ENCODE results near the gene MT4. TPM values are rescaled to one million over a fixed set of nuclear protein-coding genes. Genes with fewer than 3 reads are reported as not detected.
"Not testable (repeated sequence)": the region's sequence is repeated elsewhere in the genome, so short reads cannot be mapped to it uniquely, and the experiment has no call there.

MT4 gene
- total RNA-seq, 5 donors from 2014 or later (not counting 1 experiment from before 2014, with no cell fraction given): not detected

GRCh38 chr16:56582911-56583310 is 18.0 kb downstream of the MT4 start:
- H3K36me3 Mint-ChIP-seq; ATAC-seq (replicated peaks in 1 of 4); H3K4me3 Mint-ChIP-seq; H3K27ac Mint-ChIP-seq; H3K27me3 ChIP-seq (replicated peaks in 1 of 2; ENCODE audit: control insufficient read depth in 2 of 2, extremely low read depth in 1 of 2, insufficient read depth in 2 of 2, low read length in 1 of 2); H3K27me3 Mint-ChIP-seq; H3K4me1 ChIP-seq (ENCODE audit: control insufficient read depth in 1 of 2, extremely low read depth in 1 of 2, insufficient read depth in 2 of 2, low read length in 2 of 2); H3K9me3 Mint-ChIP-seq; H3K27ac ChIP-seq (ENCODE audit: low read length); DNase-seq; H3K4me1 Mint-ChIP-seq; POLR2A ChIA-PET; H3K36me3 ChIP-seq (ENCODE audit: control insufficient read depth in 2 of 2, extremely low read depth in 1 of 2, insufficient read depth in 1 of 2, low read length in 1 of 2); H3K9me3 ChIP-seq; H3K4me3 ChIP-seq (ENCODE audit: control insufficient read depth in 1 of 2, extremely low read depth in 1 of 2, low read length in 1 of 2): not testable (repeated sequence)
- WGBS (ENCODE audit: insufficient coverage): no CpG with 5 or more reads among the region's 2 CpGs
- CTCF ChIA-PET: interaction anchor here in 1 of 2 donors (1.1 kb wide), 1 partner anchor 120 kb away, joined by 3 read pairs; no protein-coding TSS in a partner anchor

- Mint-ChIP-seq H3K27ac (no peak overlapping the region), H3K36me3 (no peaks in the 10 kb centered on the region), H3K27me3 (peaks cover 6 to 15% of the 10 kb centered on the region in 2 donors), H3K4me3 (no peak overlapping the region), H3K4me1 (no peaks in the 10 kb centered on the region), H3K9me3 (no peaks in the 10 kb centered on the region)
- no peak overlapping the region for H3K4me3 ChIP-seq (ENCODE audit: control insufficient read depth in 1 of 2, extremely low read depth in 1 of 2, low read length in 1 of 2)
- ChIA-PET CTCF (no interaction called here), POLR2A (no interaction called here)
- no peaks in the 10 kb centered on the region for H3K4me1 ChIP-seq (ENCODE audit: control insufficient read depth in 1 of 2, extremely low read depth in 1 of 2, insufficient read depth in 2 of 2, low read length in 2 of 2)
- H3K9me3 ChIP-seq: no peaks in the 10 kb centered on the region
- WGBS (ENCODE audit: insufficient coverage): 81% methylated on average over 5 of the region's 11 CpGs
- no peaks in the 10 kb centered on the region for H3K36me3 ChIP-seq (ENCODE audit: control insufficient read depth in 2 of 2, extremely low read depth in 1 of 2, insufficient read depth in 1 of 2, low read length in 1 of 2)
- ATAC-seq (replicated peaks in 1 of 4): no peak
- DNase-seq: no peak
- H3K27me3 ChIP-seq (replicated peaks in 1 of 2; ENCODE audit: control insufficient read depth in 2 of 2, extremely low read depth in 1 of 2, insufficient read depth in 2 of 2, low read length in 1 of 2): peaks cover 2 to 10% of the 10 kb centered on the region in 2 experiments
- H3K27ac ChIP-seq (ENCODE audit: low read length): no peak overlapping the region
Measured at GRCh38 chr16:56583351-56584168, 18.7 kb downstream of the MT4 start.

- no peak overlapping the region for H3K4me3 Mint-ChIP-seq
- peaks cover 0 to 5% of the 10 kb centered on the region in 2 experiments for H3K4me1 ChIP-seq (ENCODE audit: control insufficient read depth in 1 of 2, extremely low read depth in 1 of 2, insufficient read depth in 2 of 2, low read length in 2 of 2)
- WGBS (ENCODE audit: insufficient coverage): 78% methylated on average over 8 of the region's 11 CpGs
- peaks cover 0 to 4% (median 3%) of the 10 kb centered on the region in 3 donors for H3K4me1 Mint-ChIP-seq
- H3K4me3 ChIP-seq (ENCODE audit: control insufficient read depth in 1 of 2, extremely low read depth in 1 of 2, low read length in 1 of 2): no peak overlapping the region
- H3K9me3 ChIP-seq: no peaks in the 10 kb centered on the region
- H3K9me3 Mint-ChIP-seq: no peaks in the 10 kb centered on the region
- peaks cover 2 to 15% of the 10 kb centered on the region in 2 experiments for H3K27me3 ChIP-seq (replicated peaks in 1 of 2; ENCODE audit: control insufficient read depth in 2 of 2, extremely low read depth in 1 of 2, insufficient read depth in 2 of 2, low read length in 1 of 2)
- ATAC-seq (replicated peaks in 1 of 4) (no peak), DNase-seq (no peak)
- ChIA-PET POLR2A (no interaction called here), CTCF (no interaction called here)
- no peaks in the 10 kb centered on the region for H3K36me3 Mint-ChIP-seq
- H3K36me3 ChIP-seq (ENCODE audit: control insufficient read depth in 2 of 2, extremely low read depth in 1 of 2, insufficient read depth in 1 of 2, low read length in 1 of 2): no peaks in the 10 kb centered on the region
- H3K27ac ChIP-seq (ENCODE audit: low read length): no peak overlapping the region
- H3K27ac Mint-ChIP-seq: no peak overlapping the region
- H3K27me3 Mint-ChIP-seq: peaks cover 11 to 19% of the 10 kb centered on the region in 2 donors
Measured at GRCh38 chr16:56584276-56584675, 19.4 kb downstream of the MT4 start.

GRCh38 chr16:56588781-56589140 is 23.9 kb downstream of the MT4 start:
- H3K27ac Mint-ChIP-seq: no peak overlapping the region
- ATAC-seq (replicated peaks in 1 of 4): peak in 1 of 4 experiments; percentile 7
- peaks cover 0 to 2% (median 0%) of the 10 kb centered on the region in 3 donors for H3K9me3 Mint-ChIP-seq
- Histone ChIP-seq H3K4me1 (ENCODE audit: control insufficient read depth in 1 of 2, extremely low read depth in 1 of 2, insufficient read depth in 2 of 2, low read length in 2 of 2) (peaks cover 0 to 14% of the 10 kb centered on the region in 2 experiments), H3K27me3 (replicated peaks in 1 of 2; ENCODE audit: control insufficient read depth in 2 of 2, extremely low read depth in 1 of 2, insufficient read depth in 2 of 2, low read length in 1 of 2) (peaks cover 2 to 33% of the 10 kb centered on the region in 2 experiments), H3K4me3 (ENCODE audit: control insufficient read depth in 1 of 2, extremely low read depth in 1 of 2, low read length in 1 of 2) (peak overlapping the region in 1 of 2 donors; percentile 77), H3K36me3 (ENCODE audit: control insufficient read depth in 2 of 2, extremely low read depth in 1 of 2, insufficient read depth in 1 of 2, low read length in 1 of 2) (no peaks in the 10 kb centered on the region), H3K27ac (ENCODE audit: low read length) (no peak overlapping the region), H3K9me3 (no peaks in the 10 kb centered on the region)
- peaks cover 14 to 45% of the 10 kb centered on the region in 2 donors for H3K27me3 Mint-ChIP-seq
- peaks cover 10 to 14% (median 12%) of the 10 kb centered on the region in 3 donors for H3K4me1 Mint-ChIP-seq
- 47% methylated on average over 8 of the region's 9 CpGs for WGBS (ENCODE audit: insufficient coverage)
- CTCF ChIA-PET: no interaction called here
- peak overlapping the region; percentile 71 to 88 (median 76) for H3K4me3 Mint-ChIP-seq
- POLR2A ChIA-PET: no interaction called here
- no peaks in the 10 kb centered on the region for H3K36me3 Mint-ChIP-seq
- DNase-seq: no peak

GRCh38 chr16:56589141-56590039 is 24.5 kb downstream of the MT4 start, which contains the start of gene MT3:
TSS of gene MT3 (plus strand) at chr16:56589528. CDS start at chr16:56589591, 63 bp downstream.
- H3K4me1 Mint-ChIP-seq: peaks cover 10 to 14% (median 12%) of the 10 kb centered on the region in 3 donors
- peaks cover 0 to 14% of the 10 kb centered on the region in 2 experiments for H3K4me1 ChIP-seq (ENCODE audit: control insufficient read depth in 1 of 2, extremely low read depth in 1 of 2, insufficient read depth in 2 of 2, low read length in 2 of 2)
- ChIA-PET CTCF (no interaction called here), POLR2A (no interaction called here)
- DNase-seq: peak in 15 of 35 experiments; percentile 5 to 52 (median 28)
- peak within 1 kb of the TSS; percentile 71 to 88 (median 78) for H3K4me3 Mint-ChIP-seq
- H3K27ac Mint-ChIP-seq: no peak within 1 kb of the TSS
- peaks cover 2 to 31% of the 10 kb centered on the region in 2 experiments for H3K27me3 ChIP-seq (replicated peaks in 1 of 2; ENCODE audit: control insufficient read depth in 2 of 2, extremely low read depth in 1 of 2, insufficient read depth in 2 of 2, low read length in 1 of 2)
- H3K9me3 Mint-ChIP-seq: peaks cover 0 to 7% (median 0%) of the 10 kb centered on the region in 3 donors
- ATAC-seq (replicated peaks in 1 of 4): peak; percentile 82 to 90 (median 85)
- no peaks in the 10 kb centered on the region for H3K9me3 ChIP-seq
- peak within 1 kb of the TSS; percentile 52 to 77 for H3K4me3 ChIP-seq (ENCODE audit: control insufficient read depth in 1 of 2, extremely low read depth in 1 of 2, low read length in 1 of 2)
- H3K27me3 Mint-ChIP-seq: peaks cover 14 to 45% of the 10 kb centered on the region in 2 donors
- no peak within 1 kb of the TSS for H3K27ac ChIP-seq (ENCODE audit: low read length)
- WGBS (ENCODE audit: insufficient coverage): 4% methylated on average over 87 of the region's 87 CpGs
- no peaks in the 10 kb centered on the region for H3K36me3 Mint-ChIP-seq
- H3K36me3 ChIP-seq (ENCODE audit: control insufficient read depth in 2 of 2, extremely low read depth in 1 of 2, insufficient read depth in 1 of 2, low read length in 1 of 2): no peaks in the 10 kb centered on the region

- DNase-seq (no peak), ATAC-seq (replicated peaks in 1 of 4) (no peak)
- H3K27me3 Mint-ChIP-seq: peaks cover 14 to 41% of the 10 kb centered on the region in 2 donors
- H3K36me3 ChIP-seq (ENCODE audit: control insufficient read depth in 2 of 2, extremely low read depth in 1 of 2, insufficient read depth in 1 of 2, low read length in 1 of 2): no peaks in the 10 kb centered on the region
- H3K9me3 ChIP-seq: no peaks in the 10 kb centered on the region
- peaks cover 0 to 31% of the 10 kb centered on the region in 2 experiments for H3K27me3 ChIP-seq (replicated peaks in 1 of 2; ENCODE audit: control insufficient read depth in 2 of 2, extremely low read depth in 1 of 2, insufficient read depth in 2 of 2, low read length in 1 of 2)
- H3K4me3 Mint-ChIP-seq: no peak overlapping the region
- H3K4me1 Mint-ChIP-seq: peaks cover 10 to 14% (median 12%) of the 10 kb centered on the region in 3 donors
- no peak overlapping the region for H3K27ac ChIP-seq (ENCODE audit: low read length)
- H3K36me3 Mint-ChIP-seq: no peaks in the 10 kb centered on the region
- H3K4me1 ChIP-seq (ENCODE audit: control insufficient read depth in 1 of 2, extremely low read depth in 1 of 2, insufficient read depth in 2 of 2, low read length in 2 of 2): peaks cover 0 to 14% of the 10 kb centered on the region in 2 experiments
- POLR2A ChIA-PET: no interaction called here
- H3K4me3 ChIP-seq (ENCODE audit: control insufficient read depth in 1 of 2, extremely low read depth in 1 of 2, low read length in 1 of 2): no peak overlapping the region
- H3K9me3 Mint-ChIP-seq: peaks cover 0 to 7% (median 0%) of the 10 kb centered on the region in 3 donors
- no peak overlapping the region for H3K27ac Mint-ChIP-seq
- CTCF ChIA-PET: interaction anchor here (0.5 to 1.3 kb wide), 3 partner anchors 9 to 110 kb away, joined by 3 to 4 read pairs (median 4); no protein-coding TSS in a partner anchor
- WGBS (ENCODE audit: insufficient coverage): 100% methylated on average over 2 of the region's 4 CpGs
Measured at GRCh38 chr16:56591377-56592060, 26.6 kb downstream of the MT4 start.
